SK-N-SH (cell line): ENCODE measurements around the gene FCMR.

Source experiments
- CHD2 ChIP-seq: fragments of 150-350 bp; IDR thresholded peaks from 2 replicates; pipeline ENCODE4 v1.6.1; 2018; ENCODE audit warnings: low read length; ENCODE audit not compliant: partially characterized antibody
- CTCF ChIP-seq: fragments of 200-600 bp; sonication (generic); IDR thresholded peaks from 2 replicates; pipeline ENCODE4 v1.6.1; 2017; ENCODE audit warnings: antibody characterized with exemption, mild to moderate bottlenecking, moderate library complexity
- NFIC ChIP-seq: IDR thresholded peaks from 2 replicates; pipeline ENCODE4 v1.4.0; 2012; ENCODE audit warnings: borderline replicate concordance

GRCh38 chr1:206929524-206929923 lies 7.8 kb upstream of the FCMR start:
- no peak for TF ChIP-seq CTCF
- no peak for TF ChIP-seq CHD2
- TF ChIP-seq NFIC = no peak
